Activated CD4-positive, alpha-beta T cell treated with anti-CD3 and anti-CD28 coated beads for 4 hours (primary cell): ENCODE data around the gene PLXNA4.

Experiments used
- DNase-seq, 2 donors: peaks; one replicate each; pipeline ENCODE4 v3.0.0-alpha.2; 2020

PLXNA4 gene

GRCh38 chr7:132383962-132384361 lies 192.3 kb downstream of the PLXNA4 start:
- no peak for DNase-seq

- DNase-seq, result no peak
Observed at GRCh38 chr7:132381742-132382472, 194.4 kb downstream of the PLXNA4 start.

GRCh38 chr7:132380059-132380458 lies 196.2 kb downstream of the PLXNA4 start:
- no peak for DNase-seq

DNA sequence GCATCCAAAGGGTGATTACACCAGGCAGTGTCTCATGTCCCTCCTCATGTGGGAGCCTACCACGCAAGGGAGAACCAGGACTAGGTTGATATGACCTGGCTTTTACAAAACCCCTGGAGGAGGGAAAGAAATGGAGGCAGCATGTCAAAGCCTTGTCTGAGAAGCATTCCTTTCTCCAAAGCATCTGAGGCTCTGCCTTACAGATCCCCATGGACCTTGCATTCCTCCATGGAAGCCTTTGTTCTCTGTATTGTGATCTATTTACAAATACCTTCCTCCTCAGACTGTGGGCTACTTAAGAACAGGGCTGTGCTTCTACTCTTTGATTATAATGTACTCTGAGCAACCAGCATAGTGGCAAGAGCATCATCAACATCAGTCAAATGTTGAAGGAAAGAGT lies 197.0 kb downstream of the PLXNA4 start:
- no peak for DNase-seq

- DNase-seq, result no peak
Observed at GRCh38 chr7:132377703-132378584, 198.3 kb downstream of the PLXNA4 start.

- DNase-seq, result no peak
Observed at GRCh38 chr7:132377015-132377414, 199.3 kb downstream of the PLXNA4 start.

- DNase-seq, result no peak
Observed at GRCh38 chr7:132376361-132377013, 199.8 kb downstream of the PLXNA4 start.

GRCh38 chr7:132373879-132374278 lies 202.4 kb downstream of the PLXNA4 start:
- no peak for DNase-seq

DNA sequence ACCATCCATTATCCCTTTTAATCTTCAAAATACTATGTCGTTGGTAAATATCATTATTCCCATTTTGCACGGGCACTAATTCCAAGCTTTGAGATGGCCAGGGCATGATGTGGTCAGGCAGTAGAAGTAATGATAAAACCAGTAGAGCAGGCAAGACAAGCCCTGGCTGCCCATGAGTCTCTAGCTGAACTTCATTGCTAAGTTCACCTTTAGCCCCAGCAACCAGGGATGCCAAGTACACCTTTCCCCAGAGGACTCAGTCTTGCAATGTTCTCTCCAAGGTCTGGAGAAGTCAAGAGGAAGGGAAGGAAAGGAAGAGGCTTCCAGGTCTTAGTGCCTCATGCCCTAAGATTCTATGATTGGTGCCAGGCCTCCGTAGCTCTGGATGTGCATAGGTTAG lies 203.2 kb downstream of the PLXNA4 start:
- DNase-seq, result no peak

DNA sequence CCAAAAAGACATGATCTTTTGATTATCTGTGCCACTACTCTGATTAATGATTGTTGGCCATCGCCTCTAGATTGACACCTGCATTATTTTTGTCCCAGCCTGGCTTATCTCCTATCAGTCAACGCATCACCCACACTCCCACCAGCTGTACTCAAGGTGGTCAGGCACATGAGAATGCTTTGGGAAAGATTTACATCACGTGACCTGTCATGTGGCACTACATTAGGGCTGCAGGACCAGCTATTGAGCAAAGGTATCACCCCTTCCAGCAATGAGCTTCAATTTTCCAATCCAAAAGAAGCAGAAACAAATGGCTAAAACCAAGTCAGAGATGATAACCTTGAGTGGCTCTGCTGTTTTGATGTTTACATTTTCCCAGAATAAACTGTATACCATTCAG lies 204.3 kb downstream of the PLXNA4 start:
- DNase-seq, result no peak

DNA sequence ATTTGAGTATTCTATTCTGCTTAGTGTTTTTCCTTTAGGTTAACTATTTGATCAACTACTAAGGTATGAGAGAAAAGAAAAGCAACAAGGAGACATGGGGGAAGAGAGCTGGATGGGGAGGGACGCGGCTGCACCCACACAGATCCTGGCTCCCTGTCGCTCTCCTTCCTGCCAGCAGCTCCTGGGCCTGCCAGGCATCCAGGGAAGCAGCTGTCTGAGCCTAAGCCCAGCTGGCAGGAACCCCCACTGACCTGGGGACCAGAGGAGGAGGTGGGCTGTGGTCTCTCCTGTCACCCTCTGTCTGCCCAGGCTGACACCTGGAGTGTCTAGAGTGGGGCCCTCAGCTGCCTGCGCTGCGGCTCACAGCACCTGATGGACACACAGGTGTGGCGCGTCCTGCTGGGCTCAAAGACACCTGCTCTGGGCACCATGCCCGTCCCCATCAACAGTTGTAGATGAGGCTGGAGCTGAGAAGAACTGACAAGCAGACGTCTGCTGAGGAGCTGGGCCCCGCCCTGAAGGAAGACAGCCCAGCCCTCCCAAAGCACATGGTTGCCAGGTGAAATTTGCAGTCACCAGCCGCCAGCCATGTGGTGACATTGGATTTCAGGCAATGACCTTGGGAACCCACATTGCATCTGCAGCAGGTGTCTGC lies 207.9 kb downstream of the PLXNA4 start:
- DNase-seq, result no peak

DNA sequence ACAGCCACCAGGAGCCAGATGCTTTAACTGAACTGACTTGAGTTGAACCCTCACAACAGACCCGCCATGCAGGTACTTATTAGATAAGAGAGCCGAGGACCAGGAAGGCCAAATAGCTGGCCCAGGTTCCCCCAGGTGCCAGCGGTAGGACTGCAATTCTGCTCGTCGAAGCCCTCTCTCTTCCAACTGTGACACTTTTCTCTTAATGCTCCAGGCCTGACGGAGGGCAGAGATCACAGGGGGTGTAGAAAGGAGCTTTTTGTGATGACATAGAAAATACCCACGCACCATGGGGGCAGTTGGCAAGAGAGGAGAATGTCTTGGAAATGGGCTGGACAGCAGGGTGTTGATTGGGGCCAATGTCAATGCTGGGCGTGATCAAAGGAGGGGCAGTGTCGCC lies 208.5 kb downstream of the PLXNA4 start:
- DNase-seq, result no peak

DNA sequence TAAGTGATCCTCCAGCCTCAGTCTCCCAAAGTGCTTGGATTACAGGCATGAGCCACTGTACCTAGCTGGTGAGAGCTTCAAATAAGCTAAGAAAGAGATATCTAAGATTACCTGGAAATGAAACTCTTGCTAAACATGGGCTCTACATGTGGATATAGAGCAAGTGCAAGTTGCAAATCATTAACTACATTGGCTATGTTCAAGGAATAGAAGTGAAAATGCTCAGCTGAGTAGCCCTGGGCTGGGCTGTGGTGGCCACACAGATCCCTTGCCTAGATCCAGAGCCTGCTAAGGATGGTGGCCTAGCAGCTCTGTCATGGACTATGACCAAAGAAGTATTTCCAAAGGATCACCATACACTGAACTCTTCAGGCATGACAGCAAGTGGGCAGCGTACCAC lies 209.3 kb downstream of the PLXNA4 start:
- no peak for DNase-seq

DNA sequence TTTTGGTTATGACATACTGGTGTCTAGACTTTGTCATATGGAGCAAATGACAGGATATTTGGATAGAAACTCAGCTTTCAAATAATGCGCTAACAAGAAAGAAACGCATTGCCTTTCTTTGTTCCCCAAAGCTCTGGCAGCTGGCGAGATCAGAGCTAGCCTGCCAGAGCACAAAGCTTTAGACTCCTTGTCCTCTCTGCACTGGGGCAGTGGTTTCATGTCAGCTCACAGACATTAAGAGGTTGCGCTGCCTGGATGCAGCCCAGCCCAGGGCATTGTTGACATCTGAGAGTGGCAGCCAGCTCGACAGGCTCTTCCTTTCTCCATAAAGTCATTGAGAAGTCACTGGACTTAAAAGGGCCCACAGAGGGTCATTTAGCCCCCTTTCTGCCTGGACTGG lies 212.0 kb downstream of the PLXNA4 start:
- no peak for DNase-seq

DNA sequence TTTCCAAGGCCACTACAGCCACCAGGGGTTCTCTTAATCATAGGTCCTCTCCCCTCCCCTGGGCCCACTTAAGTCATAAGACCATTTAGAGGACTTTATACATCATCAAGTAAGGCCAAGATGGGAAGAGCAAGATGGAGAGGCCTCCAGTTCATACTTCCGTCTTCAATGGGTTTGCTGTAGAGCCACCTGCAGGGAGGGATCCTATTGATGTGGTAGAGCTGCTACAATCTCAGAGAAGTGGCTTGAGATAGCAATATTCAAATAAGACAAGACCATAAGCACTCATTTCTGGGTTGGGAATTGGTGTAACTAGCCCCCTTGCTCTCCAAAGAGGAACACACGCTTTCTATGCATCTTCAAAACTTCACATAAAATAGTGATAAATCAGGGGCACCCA lies 214.2 kb downstream of the PLXNA4 start:
- no peak for DNase-seq

DNA sequence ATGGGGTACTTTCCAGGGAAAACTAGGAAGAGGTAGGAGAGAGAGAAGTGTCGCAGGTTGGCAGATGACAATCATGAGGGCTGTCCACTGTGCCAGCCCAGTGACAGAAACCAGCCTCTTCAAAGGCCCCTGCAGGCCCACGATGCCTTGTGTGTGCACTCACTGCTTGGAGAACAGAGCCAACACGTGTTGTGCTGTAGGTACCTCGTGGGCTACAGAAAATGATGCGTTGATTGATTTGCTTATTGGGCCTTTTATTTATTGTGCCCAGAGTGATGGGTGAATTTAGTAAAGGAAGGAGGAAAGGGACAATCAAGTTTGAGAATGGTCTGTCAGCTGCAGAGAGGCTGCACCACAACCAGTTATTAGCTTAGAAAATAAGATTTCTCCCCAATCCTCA lies 215.1 kb downstream of the PLXNA4 start:
- DNase-seq, result no peak

- DNase-seq, result no peak
Observed at GRCh38 chr7:132359743-132360142, 216.5 kb downstream of the PLXNA4 start.

- no peak for DNase-seq
Observed at GRCh38 chr7:132355048-132355447, 221.2 kb downstream of the PLXNA4 start.

DNA sequence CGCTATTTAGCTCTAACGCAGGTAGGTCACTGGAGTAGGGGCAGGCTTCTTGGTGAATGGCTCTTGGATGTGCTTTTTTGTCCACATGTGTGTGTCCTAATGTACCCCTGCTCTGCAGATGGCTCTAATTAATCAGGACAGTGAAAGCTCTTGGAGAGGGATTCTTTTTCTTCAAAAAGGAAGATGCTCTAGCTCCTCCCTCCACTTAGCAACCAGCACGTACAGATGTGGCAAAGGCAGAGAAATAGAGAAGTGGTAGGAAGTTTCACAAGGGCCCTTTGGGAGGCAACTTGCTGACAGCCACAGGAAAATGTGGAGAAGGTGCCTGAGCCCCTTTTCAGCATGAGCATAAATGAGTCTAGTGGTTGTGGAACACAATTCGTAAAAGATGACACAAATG lies 221.7 kb downstream of the PLXNA4 start:
- no peak for DNase-seq

DNA sequence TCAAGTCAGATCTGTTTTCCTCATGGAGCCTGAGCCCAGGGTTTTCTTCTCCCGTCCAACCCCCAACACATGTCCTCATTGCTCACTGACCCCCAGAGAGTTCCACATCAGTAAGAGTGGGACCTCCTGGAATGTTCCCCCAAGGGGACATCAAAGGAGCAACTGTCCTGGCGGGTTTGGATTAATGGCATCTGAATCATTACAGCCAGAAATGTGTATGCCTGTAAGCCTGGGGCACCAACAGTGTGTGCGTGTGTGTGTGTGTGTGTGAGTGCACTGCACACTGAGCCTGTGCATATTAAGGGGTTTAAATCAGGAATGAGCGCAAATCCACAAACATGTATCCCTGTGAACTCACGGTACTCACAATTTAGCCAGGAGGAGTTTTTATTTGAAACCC lies 222.3 kb downstream of the PLXNA4 start:
- no peak for DNase-seq

DNA sequence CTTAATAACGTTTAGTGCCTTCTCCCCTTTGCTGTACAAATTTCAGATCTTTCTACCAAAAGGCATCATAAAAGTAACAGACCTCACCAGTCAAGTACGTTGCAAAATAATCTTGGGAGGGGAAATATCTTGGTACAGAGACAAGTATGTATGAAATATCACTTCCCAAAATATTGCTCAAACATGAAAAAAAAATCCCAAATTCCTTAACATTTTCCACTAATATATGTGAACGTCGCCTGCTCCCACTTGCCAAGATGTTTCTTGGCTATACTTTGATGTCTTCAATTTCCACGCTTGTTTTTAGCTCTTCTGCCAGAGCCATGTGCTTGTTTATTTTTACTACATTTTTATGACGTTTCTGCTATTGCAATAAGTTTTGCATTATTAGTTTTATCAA lies 223.5 kb downstream of the PLXNA4 start:
- DNase-seq, result no peak

DNA sequence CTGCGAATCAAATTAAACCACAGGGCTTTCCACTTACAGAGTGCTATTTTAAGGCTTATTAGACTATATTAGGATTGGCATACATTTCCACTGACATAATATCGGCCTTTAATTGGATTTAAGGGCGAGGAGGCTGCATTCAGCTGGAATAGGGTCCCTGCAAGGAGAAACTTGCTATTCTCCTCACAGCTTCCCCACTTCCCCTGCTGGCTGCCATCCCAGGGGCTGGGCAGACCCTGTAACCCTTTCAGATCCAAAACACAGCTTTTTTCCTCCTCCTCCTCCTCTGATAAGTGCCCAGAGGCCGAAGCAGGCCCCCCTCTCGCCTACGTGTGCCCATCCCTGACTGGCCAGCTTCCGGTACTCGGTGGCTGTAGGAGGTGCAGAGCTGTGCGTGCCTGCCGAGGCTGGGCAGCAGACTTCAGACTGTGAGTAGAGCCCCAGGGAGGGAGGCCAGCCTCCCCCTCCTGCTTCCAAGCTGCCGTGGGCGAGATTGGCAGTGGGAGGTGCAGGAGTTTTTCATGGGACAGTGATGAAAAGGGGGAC lies 224.2 kb downstream of the PLXNA4 start:
- DNase-seq, result no peak

GRCh38 chr7:132350741-132351140 lies 225.5 kb downstream of the PLXNA4 start:
- no peak for DNase-seq
